Measurements from ENCODE around the gene MACC1. TPM values are rescaled to one million over a fixed set of nuclear protein-coding genes. Genes with fewer than 3 reads are reported as not detected.

MACC1 gene
- total and polyA plus RNA-seq, 9 of the 15 experiments (the other 6 are each of a cell fraction or from before 2014, with no cell fraction given): 5.9 to 30.2 (median 10.4) TPM

DNA sequence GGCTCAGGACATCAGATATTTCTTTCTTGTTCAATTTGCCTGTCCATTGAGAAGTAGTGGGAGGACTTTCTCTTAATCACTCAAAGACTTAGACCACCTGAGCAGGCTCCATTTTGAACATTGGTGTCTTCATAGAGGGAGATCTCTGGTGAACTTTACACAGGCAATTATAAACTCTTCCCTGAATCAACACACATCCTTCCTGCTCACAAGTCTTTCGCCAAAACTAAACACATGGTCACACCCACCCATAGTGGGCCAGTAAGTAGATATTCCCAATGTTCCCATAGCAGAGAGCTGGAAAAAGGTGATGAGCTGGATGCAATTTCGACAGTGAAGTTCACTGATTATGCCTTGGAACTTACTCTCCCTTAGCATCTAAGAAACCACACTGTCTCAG lies 8.2 kb upstream of the MACC1 start:
- intact Hi-C loops (cut with micrococcal nuclease): no loop called here

DNA sequence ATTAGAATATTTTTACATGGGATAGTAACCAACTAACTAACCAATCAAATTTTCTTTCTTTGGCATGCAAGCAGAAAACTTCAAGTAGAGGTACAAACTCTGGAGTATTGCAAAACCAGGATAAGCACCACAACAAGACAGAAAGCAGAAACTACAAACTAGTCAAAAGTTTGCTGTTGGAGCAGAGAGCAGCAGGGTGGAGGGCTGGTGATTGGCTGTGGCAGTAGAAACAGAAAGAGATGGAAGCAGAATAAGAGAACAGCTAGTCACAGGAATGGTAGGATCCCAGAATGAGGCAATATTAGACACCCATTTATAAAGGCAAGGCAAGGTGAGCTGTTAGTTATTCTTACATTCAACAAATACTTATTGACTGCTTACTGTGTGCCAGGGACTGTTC lies 6.8 kb upstream of the MACC1 start:
- Histone ChIP-seq H3K27me3 (ENCODE audit: control insufficient read depth in 2 of 2, insufficient read depth in 2 of 2, low read length in 2 of 2) (no peaks in the 10 kb centered on the region), H3K36me3 (ENCODE audit: control insufficient read depth, insufficient read depth, low read length) (no peaks in the 10 kb centered on the region), H3K4me2 (ENCODE audit: insufficient read depth, low read length) (no peak overlapping the region), H3K79me2 (ENCODE audit: control insufficient read depth, insufficient read depth, low read length) (no peaks in the 10 kb centered on the region), H2AFZ (ENCODE audit: low read depth, low read length) (peak overlapping the region; percentile 65), H3K4me3 (no peak overlapping the region), H3K9ac (ENCODE audit: insufficient read depth in 1 of 2, low read depth in 2 of 2, low read length in 2 of 2) (no peak overlapping the region), H4K20me1 (replicated peaks; ENCODE audit: control insufficient read depth, insufficient read depth, low read length) (no peaks in the 10 kb centered on the region), H3K27ac (ENCODE audit: extremely low read depth, low read depth, low read length) (no peak overlapping the region), H3K9me3 (replicated peaks; ENCODE audit: control insufficient read depth, insufficient read depth, low read depth, low read length) (no peaks in the 10 kb centered on the region), H3K4me1 (replicated peaks in 1 of 2; ENCODE audit: control insufficient read depth in 2 of 2, insufficient read depth in 2 of 2, low read length in 2 of 2) (peaks cover 5 to 59% of the 10 kb centered on the region in 2 experiments), H3K9me1 (ENCODE audit: control insufficient read depth, insufficient read depth, low read length) (no peaks in the 10 kb centered on the region)
- intact Hi-C loops (cut with micrococcal nuclease): no loop called here
- no peak for FAIRE-seq
- peak in 1 of 4 experiments; percentile 7 for DNase-seq (ENCODE audit: extremely low read depth in 1 of 4, low spot score in 3 of 4)
- ChIA-PET POLR2A (interaction anchor here (0.6 kb wide), 1 partner anchor 114 kb away, joined by 3 read pairs; no protein-coding TSS in a partner anchor), CTCF (ENCODE audit: low intra/inter-chr PET ratio) (no interaction called here)
- in situ Hi-C loops (cut with MboI): no loop called here
- TF ChIP-seq SAFB2 (IDR thresholded peaks at IDR 0.05; ENCODE audit: borderline replicate concordance, low read depth, low read length, severe bottlenecking): no peak
- TF ChIP-seq CEBPB (tag; IDR thresholded peaks at IDR 0.05): peak; percentile 52; the same call in 1 of the 2 replicates
- no peak for TF ChIP-seq CEBPG (CRISPR knock-in tag; IDR thresholded peaks at IDR 0.05)
- TF ChIP-seq CEBPG (tag; conservative IDR thresholded peaks at IDR 0.05 in 1 of 2, IDR thresholded peaks at IDR 0.05 in 1 of 2): peak in 1 of 2 experiments; percentile 22; a peak in 1 of 4 replicates
- TF ChIP-seq, protein P1, sequence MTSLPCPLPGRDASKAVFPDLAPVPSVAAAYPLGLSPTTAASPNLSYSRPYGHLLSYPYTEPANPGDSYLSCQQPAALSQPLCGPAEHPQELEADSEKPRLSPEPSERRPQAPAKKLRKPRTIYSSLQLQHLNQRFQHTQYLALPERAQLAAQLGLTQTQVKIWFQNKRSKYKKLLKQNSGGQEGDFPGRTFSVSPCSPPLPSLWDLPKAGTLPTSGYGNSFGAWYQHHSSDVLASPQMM (CRISPR knock-in tag; IDR thresholded peaks at IDR 0.05): no peak
- peak; percentile 69 for TF ChIP-seq HMBOX1 (IDR thresholded peaks at IDR 0.05)
- TF ChIP-seq DACH1 (IDR thresholded peaks at IDR 0.05; ENCODE audit: partially characterized antibody): no peak
- no TSS peak for BruUV-seq (replicated peaks)
- ATAC-seq: no peak

More for the DNA sequence above, 8.2 kb upstream of the MACC1 start:
- Histone ChIP-seq H2AFZ (ENCODE audit: low read depth, low read length) (peak overlapping the region; percentile 58), H3K79me2 (ENCODE audit: control insufficient read depth, insufficient read depth, low read length) (no peaks in the 10 kb centered on the region), H3K9me3 (replicated peaks; ENCODE audit: control insufficient read depth, insufficient read depth, low read depth, low read length) (no peaks in the 10 kb centered on the region), H3K4me3 (no peak overlapping the region), H3K36me3 (ENCODE audit: control insufficient read depth, insufficient read depth, low read length) (no peaks in the 10 kb centered on the region), H3K27ac (ENCODE audit: extremely low read depth, low read depth, low read length) (no peak overlapping the region), H3K9ac (ENCODE audit: insufficient read depth in 1 of 2, low read depth in 2 of 2, low read length in 2 of 2) (no peak overlapping the region), H3K27me3 (ENCODE audit: control insufficient read depth in 2 of 2, insufficient read depth in 2 of 2, low read length in 2 of 2) (no peaks in the 10 kb centered on the region), H3K4me2 (ENCODE audit: insufficient read depth, low read length) (no peak overlapping the region), H3K4me1 (replicated peaks in 1 of 2; ENCODE audit: control insufficient read depth in 2 of 2, insufficient read depth in 2 of 2, low read length in 2 of 2) (peaks cover 0 to 53% of the 10 kb centered on the region in 2 experiments; a peak in 4 of 5 replicates), H3K9me1 (ENCODE audit: control insufficient read depth, insufficient read depth, low read length) (no peaks in the 10 kb centered on the region), H4K20me1 (replicated peaks; ENCODE audit: control insufficient read depth, insufficient read depth, low read length) (no peaks in the 10 kb centered on the region)
- DNase-seq (ENCODE audit: extremely low read depth in 1 of 4, low spot score in 3 of 4) (no peak), FAIRE-seq (no peak), ATAC-seq (no peak)
- 57% methylated on average over 2 of the region's 2 CpGs for WGBS (ENCODE audit: insufficient coverage, low coverage, missing lambda C conversion rate)
- CTCF ChIA-PET (ENCODE audit: low intra/inter-chr PET ratio): interaction anchor here (0.6 kb wide), 1 partner anchor 336 kb away, joined by 3 read pairs; no protein-coding TSS in a partner anchor
- POLR2A ChIA-PET: interaction anchor here (1.8 kb wide), 1 partner anchor 8 kb away, joined by 4 read pairs; the partner anchor contains the start of gene MACC1
- no TSS peak for BruUV-seq (replicated peaks)
- TF ChIP-seq POLR2AphosphoS2 (IDR thresholded peaks at IDR 0.05; ENCODE audit: low read length) (no peak), ZNF41 (CRISPR knock-in tag; conservative IDR thresholded peaks at IDR 0.05) (no peak), ZNF175 (CRISPR knock-in tag; IDR thresholded peaks at IDR 0.05; ENCODE audit: low read depth) (0 out of 2 replicates have a peak, but pooled peaks have one; percentile 31), RHOXF2B (CRISPR knock-in tag; conservative IDR thresholded peaks at IDR 0.05) (no peak), C11orf30 (IDR thresholded peaks at IDR 0.05; ENCODE audit: low read depth) (no peak), MYNN (IDR thresholded peaks at IDR 0.05) (no peak), MYNN (CRISPR knock-in tag; IDR thresholded peaks at IDR 0.05) (no peak)
- in situ Hi-C loops (cut with MboI): no loop called here
